ENCODE measurements around the gene MSGN1.

Gene MSGN1

DNA sequence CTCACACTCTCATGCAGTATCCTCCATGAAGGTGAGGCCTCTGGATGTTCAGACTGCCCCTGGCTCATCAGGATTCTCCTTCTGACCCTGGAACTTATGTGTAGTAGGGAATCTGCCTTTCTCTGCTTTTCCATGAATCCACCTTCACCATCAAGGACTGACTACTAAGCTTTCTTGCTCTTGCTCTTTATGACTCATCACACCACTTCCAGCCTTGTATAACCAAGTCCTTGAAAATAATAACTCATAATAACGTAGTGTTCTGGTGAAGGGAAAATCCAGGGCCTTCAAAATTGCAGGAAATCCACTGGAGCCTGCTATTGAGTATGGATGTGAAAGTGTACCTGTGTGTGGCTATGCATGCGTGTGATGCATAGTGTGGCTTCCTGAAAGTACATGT is 50.9 kb downstream of the MSGN1 start:
- no peak overlapping the region for H3K9ac ChIP-seq (ENCODE audit: low read depth, low read length, poor library complexity, severe bottlenecking)

More for the DNA sequence above, 50.9 kb downstream of the MSGN1 start:
- Histone ChIP-seq H3K79me2 (ENCODE audit: insufficient read depth, low read length) (no peaks in the 10 kb centered on the region), H4K20me1 (ENCODE audit: insufficient read depth, low read length, poor library complexity, severe bottlenecking) (no peaks in the 10 kb centered on the region), H3K4me2 (ENCODE audit: low read depth, low read length, poor library complexity, severe bottlenecking) (no peak overlapping the region), H3K4me3 (ENCODE audit: low read length, poor library complexity, severe bottlenecking) (no peak overlapping the region), H2AFZ (ENCODE audit: low read length) (no peak overlapping the region), H3K9me3 (ENCODE audit: insufficient read depth, low read depth, low read length) (no peaks in the 10 kb centered on the region), H3K9me2 (replicated peaks; ENCODE audit: low read depth, low read length) (no peaks in the 10 kb centered on the region), H3F3A (ENCODE audit: low read depth) (no peaks in the 10 kb centered on the region), H3K4me1 (ENCODE audit: insufficient read depth, low read length, poor library complexity, severe bottlenecking) (no peaks in the 10 kb centered on the region), H3K36me3 (ENCODE audit: insufficient read depth, low read length) (no peaks in the 10 kb centered on the region), H3K27me3 (ENCODE audit: insufficient read depth, low read length, poor library complexity, severe bottlenecking) (no peaks in the 10 kb centered on the region)
- TF ChIP-seq, protein P1, sequence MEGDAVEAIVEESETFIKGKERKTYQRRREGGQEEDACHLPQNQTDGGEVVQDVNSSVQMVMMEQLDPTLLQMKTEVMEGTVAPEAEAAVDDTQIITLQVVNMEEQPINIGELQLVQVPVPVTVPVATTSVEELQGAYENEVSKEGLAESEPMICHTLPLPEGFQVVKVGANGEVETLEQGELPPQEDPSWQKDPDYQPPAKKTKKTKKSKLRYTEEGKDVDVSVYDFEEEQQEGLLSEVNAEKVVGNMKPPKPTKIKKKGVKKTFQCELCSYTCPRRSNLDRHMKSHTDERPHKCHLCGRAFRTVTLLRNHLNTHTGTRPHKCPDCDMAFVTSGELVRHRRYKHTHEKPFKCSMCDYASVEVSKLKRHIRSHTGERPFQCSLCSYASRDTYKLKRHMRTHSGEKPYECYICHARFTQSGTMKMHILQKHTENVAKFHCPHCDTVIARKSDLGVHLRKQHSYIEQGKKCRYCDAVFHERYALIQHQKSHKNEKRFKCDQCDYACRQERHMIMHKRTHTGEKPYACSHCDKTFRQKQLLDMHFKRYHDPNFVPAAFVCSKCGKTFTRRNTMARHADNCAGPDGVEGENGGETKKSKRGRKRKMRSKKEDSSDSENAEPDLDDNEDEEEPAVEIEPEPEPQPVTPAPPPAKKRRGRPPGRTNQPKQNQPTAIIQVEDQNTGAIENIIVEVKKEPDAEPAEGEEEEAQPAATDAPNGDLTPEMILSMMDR (conservative IDR thresholded peaks at IDR 0.05; ENCODE audit: low read length): no peak
- TF ChIP-seq EZH2phosphoT487 (IDR thresholded peaks at IDR 0.05; ENCODE audit: borderline replicate concordance): no peak
